ENCODE measurements around the gene CDK16. TPM values are rescaled to one million over a fixed set of nuclear protein-coding genes. Genes with fewer than 3 reads are reported as not detected.

CDK16 gene
- total RNA-seq, 2 donors from 2014 or later, result 95.0 to 147 TPM

DNA sequence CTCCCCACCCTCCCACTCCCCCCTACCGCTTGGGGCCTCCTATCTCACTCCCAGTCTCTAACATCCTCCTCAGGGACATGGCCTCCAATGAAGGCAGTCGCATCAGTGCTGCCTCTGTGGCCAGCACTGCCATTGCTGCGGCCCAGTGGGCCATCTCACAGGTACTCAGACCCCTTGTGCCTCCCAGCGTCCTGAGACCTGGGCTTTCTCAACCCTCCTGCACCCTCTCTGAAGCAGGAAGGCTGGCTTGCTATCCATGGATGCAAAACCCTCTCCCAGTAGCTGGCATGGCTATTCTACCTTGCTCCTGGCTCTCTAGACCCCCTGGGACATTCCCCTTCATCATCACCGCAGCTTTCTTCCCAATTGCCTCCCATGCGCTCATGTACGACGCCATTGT lies 38.1 kb upstream of the CDK16 start:
- intact Hi-C loops (cut with DNase I), result no loop called here
- H3K27ac ChIP-seq, result no peak overlapping the region

GRCh38 chrX:47181301-47181700 lies 37.2 kb upstream of the CDK16 start:
- TF ChIP-seq CTCF (IDR thresholded peaks at IDR 0.05), result no peak
- Histone ChIP-seq H3K9ac (ENCODE audit: low read depth in 2 of 2, low read length in 2 of 2) (no peak overlapping the region), H3K27me3 (no peaks in the 10 kb centered on the region), H3K36me3 (peaks cover 8% of the 10 kb centered on the region), H3K27ac (no peak overlapping the region), H3K4me3 (no peak overlapping the region), H3K9me3 (no peaks in the 10 kb centered on the region), H3K4me1 (no peaks in the 10 kb centered on the region)
- no peak for DNase-seq
- intact Hi-C loops (cut with DNase I), result no loop called here

More for the DNA sequence above, 38.1 kb upstream of the CDK16 start:
- Histone ChIP-seq H3K27me3 (no peaks in the 10 kb centered on the region), H3K9me3 (no peaks in the 10 kb centered on the region), H3K4me1 (no peaks in the 10 kb centered on the region), H3K36me3 (peaks cover 8% of the 10 kb centered on the region), H3K4me3 (no peak overlapping the region), H3K9ac (ENCODE audit: low read depth in 2 of 2, low read length in 2 of 2) (no peak overlapping the region)
- no peak for DNase-seq
- TF ChIP-seq CTCF (IDR thresholded peaks at IDR 0.05), result no peak

GRCh38 chrX:47182106-47182700 lies 36.3 kb upstream of the CDK16 start:
- H3K9ac ChIP-seq (ENCODE audit: low read depth in 2 of 2, low read length in 2 of 2), result no peak overlapping the region
- TF ChIP-seq CTCF (IDR thresholded peaks at IDR 0.05), result no peak
- no peaks in the 10 kb centered on the region for H3K4me1 ChIP-seq
- DNase-seq, result no peak
- no peaks in the 10 kb centered on the region for H3K27me3 ChIP-seq
- intact Hi-C loops (cut with DNase I), result no loop called here
- H3K4me3 ChIP-seq, result no peak overlapping the region
- no peak overlapping the region for H3K27ac ChIP-seq
- H3K9me3 ChIP-seq, result no peaks in the 10 kb centered on the region
- peaks cover 8% of the 10 kb centered on the region for H3K36me3 ChIP-seq

DNA sequence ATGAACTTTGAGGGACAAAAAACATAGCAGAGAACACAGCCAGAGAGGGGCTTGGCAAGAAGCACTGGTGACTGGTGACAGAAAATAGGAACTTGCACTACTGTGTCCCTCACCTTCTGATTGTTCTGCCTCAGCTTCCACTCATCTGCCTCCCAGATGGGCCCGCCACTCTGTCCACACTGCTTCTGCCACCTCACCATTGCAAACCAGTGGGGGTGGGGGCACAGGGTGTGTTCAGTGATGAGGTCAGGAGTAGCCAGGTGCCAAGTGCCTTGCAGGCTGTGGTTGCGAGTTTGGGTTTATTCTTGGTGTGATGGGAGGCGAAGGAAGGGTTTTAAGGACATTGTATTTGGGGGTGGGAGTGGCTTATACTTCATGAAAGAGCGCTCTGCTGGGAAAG lies 34.0 kb upstream of the CDK16 start:
- H3K36me3 ChIP-seq, result peaks cover 8% of the 10 kb centered on the region
- TF ChIP-seq CTCF (IDR thresholded peaks at IDR 0.05), result no peak
- H3K27me3 ChIP-seq, result peaks cover 3% of the 10 kb centered on the region
- H3K4me1 ChIP-seq, result no peaks in the 10 kb centered on the region
- H3K4me3 ChIP-seq, result no peak overlapping the region
- no peak for DNase-seq
- no peaks in the 10 kb centered on the region for H3K9me3 ChIP-seq
- H3K9ac ChIP-seq (ENCODE audit: low read depth in 2 of 2, low read length in 2 of 2), result no peak overlapping the region
- no peak overlapping the region for H3K27ac ChIP-seq
- intact Hi-C loops (cut with DNase I), result no loop called here

- Histone ChIP-seq H3K4me3 (no peak overlapping the region), H3K36me3 (peaks cover 8% of the 10 kb centered on the region), H3K9ac (ENCODE audit: low read depth in 2 of 2, low read length in 2 of 2) (no peak overlapping the region), H3K9me3 (no peaks in the 10 kb centered on the region), H3K27ac (no peak overlapping the region), H3K27me3 (peaks cover 3% of the 10 kb centered on the region), H3K4me1 (no peaks in the 10 kb centered on the region)
- intact Hi-C loops (cut with DNase I), result no loop called here
- TF ChIP-seq CTCF (IDR thresholded peaks at IDR 0.05), result no peak
- DNase-seq, result no peak
Measured at GRCh38 chrX:47185241-47185640, 33.2 kb upstream of the CDK16 start.
